Small intestine (tissue), 7 donors: Measurements from ENCODE around the gene GRPEL2. TPM values are rescaled to one million over a fixed set of nuclear protein-coding genes. Genes with fewer than 3 reads are reported as not detected.
A peak's percentile ranks its signal among the peaks of the same experiment; 100 is the strongest.

Experiments used
- DNase-seq, 2 donors: peaks; one replicate each; pipeline versions ENCODE4 v3.0.0 to v3.0.0-alpha.2; 2013
- FAIRE-seq: peaks from 2 replicates; lab custom pipeline; 2012; peaks lifted over from hg19 to GRCh38; lab: Jason Lieb, UNC
- H3K27ac ChIP-seq, 3 donors: one replicate each; pipeline ENCODE4 v1.5.1; 2013; ENCODE audit warnings: low read length in 2 of 3, mild to moderate bottlenecking in 2 of 3, control low read depth in 1 of 3, inconsistent platforms in 1 of 3, low read depth in 1 of 3, moderate library complexity in 1 of 3
- H3K27me3 ChIP-seq, 3 donors: one replicate each; pipeline ENCODE4 v1.6.1; 2013; ENCODE audit warnings: low read length in 3 of 3, inconsistent platforms in 1 of 3; ENCODE audit not compliant: control insufficient read depth in 3 of 3, insufficient read depth in 3 of 3
- H3K36me3 ChIP-seq, 3 donors: one replicate each; pipeline ENCODE4 v1.6.1; 2013; ENCODE audit warnings: low read length in 3 of 3, inconsistent platforms in 1 of 3, low read depth in 1 of 3, mild to moderate bottlenecking in 1 of 3, moderate library complexity in 1 of 3; ENCODE audit not compliant: control insufficient read depth in 3 of 3, insufficient read depth in 2 of 3
- H3K4me1 ChIP-seq, 3 donors: one replicate each; pipeline ENCODE4 v1.6.1; 2013; ENCODE audit warnings: low read length in 2 of 3, inconsistent platforms in 1 of 3, low read depth in 1 of 3, mild to moderate bottlenecking in 1 of 3, moderate library complexity in 1 of 3; ENCODE audit not compliant: control insufficient read depth in 3 of 3, insufficient read depth in 2 of 3
- H3K4me3 ChIP-seq, 3 donors: one replicate each; pipeline ENCODE4 v1.5.1; 2013; ENCODE audit warnings: low read length in 3 of 3, control low read depth in 1 of 3, inconsistent platforms in 1 of 3, low read depth in 1 of 3, mild to moderate bottlenecking in 1 of 3, moderate library complexity in 1 of 3
- H3K9me3 ChIP-seq, 2 donors: one replicate each; pipeline ENCODE4 v1.6.1; 2013; ENCODE audit warnings: low read depth in 1 of 2, low read length in 1 of 2; ENCODE audit not compliant: control insufficient read depth in 2 of 2, insufficient read depth in 1 of 2
- WGBS, 3 donors: extraction: QIAGEN DNeasy Blood & Tissue Kit; methylation state at CpG; one replicate each; pipeline ENCODE4 v1.1.7; 2013; 5-methylcytosine and 5-hydroxymethylcytosine counted together
- polyA plus RNA-seq, 4 donors: library from polyadenylated mRNA; stranded (reverse) in 3 of 4; unstranded in 1 of 4; fragments of 200-250 nt in 3 of 4; fragments of 120-200 nt in 1 of 4; gene quantifications; one replicate each; pipeline versions ENCODE4 v1.2.1 to v1.2.3, GENCODE V29; 2013
- donor health status: healthy with polysubstance abuse.
- donor health status: control.
- donor health status: control.
- donor health status: Bipolar disorder and iron deficiency.
- donor health status: healthy.

GRPEL2 gene
- polyA plus RNA-seq, 4 donors = 2.9 to 16.3 (median 8.7) TPM

DNA sequence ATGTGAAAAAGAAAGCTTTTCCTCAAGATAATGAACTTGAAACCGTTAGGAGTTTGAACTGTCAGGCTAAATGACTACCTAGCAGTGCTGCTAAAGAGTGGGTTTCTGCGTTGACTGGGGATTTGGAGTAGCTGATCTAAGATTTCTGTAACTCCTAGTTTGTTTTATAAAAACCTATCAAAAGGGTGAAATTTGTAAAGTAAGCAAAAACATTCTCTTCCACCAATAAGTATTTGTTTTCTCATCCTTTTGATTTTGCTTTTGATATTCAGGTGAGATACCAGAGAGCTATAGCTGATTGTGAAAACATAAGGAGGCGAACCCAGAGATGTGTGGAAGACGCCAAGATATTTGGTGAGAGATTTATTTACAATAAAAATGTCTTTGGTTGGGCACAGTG lies 4.1 kb downstream of the GRPEL2 start:
- Histone ChIP-seq H3K9me3 (no peaks in the 10 kb centered on the region), H3K27ac (peak overlapping the region in 1 of 3 donors; percentile 13), H3K36me3 (peaks cover 14 to 22% (median 15%) of the 10 kb centered on the region in 3 donors), H3K27me3 (no peaks in the 10 kb centered on the region), H3K4me1 (peaks cover 0 to 16% (median 3%) of the 10 kb centered on the region in 3 donors), H3K4me3 (no peak overlapping the region)
- WGBS, 3 donors = 89 to 94% (median 92%) methylated on average over 4 of the region's 4 CpGs
- FAIRE-seq = no peak
- no peak for DNase-seq

DNA sequence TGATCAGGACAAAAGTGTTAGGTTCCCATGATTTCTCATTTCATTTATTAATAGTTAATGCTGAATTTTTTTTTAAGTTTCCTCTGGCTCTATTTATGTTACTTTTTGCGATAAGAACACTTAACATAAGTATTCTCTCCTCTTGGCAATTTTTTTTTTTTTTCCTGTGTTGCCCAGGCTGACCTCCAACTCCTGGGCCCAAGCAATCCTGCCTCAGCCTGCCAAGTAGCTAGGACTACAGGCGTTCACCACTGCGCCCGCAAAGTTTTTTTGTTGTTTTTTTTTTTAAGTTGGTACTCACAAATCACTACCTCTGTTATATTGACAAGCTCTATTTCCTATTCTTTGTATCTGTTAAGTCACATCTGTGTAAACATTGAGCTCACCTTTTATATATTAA lies 6.9 kb downstream of the GRPEL2 start:
- no peaks in the 10 kb centered on the region for H3K27me3 ChIP-seq
- H3K4me3 ChIP-seq = no peak overlapping the region
- peaks cover 14 to 31% (median 15%) of the 10 kb centered on the region in 3 donors for H3K36me3 ChIP-seq
- DNase-seq (no peak), FAIRE-seq (no peak)
- H3K4me1 ChIP-seq = peaks cover 0 to 13% (median 3%) of the 10 kb centered on the region in 3 donors
- H3K27ac ChIP-seq = no peak overlapping the region
- WGBS, 3 donors = 78 to 93% (median 92%) methylated on average over 4 of the region's 4 CpGs
- H3K9me3 ChIP-seq = no peaks in the 10 kb centered on the region

DNA sequence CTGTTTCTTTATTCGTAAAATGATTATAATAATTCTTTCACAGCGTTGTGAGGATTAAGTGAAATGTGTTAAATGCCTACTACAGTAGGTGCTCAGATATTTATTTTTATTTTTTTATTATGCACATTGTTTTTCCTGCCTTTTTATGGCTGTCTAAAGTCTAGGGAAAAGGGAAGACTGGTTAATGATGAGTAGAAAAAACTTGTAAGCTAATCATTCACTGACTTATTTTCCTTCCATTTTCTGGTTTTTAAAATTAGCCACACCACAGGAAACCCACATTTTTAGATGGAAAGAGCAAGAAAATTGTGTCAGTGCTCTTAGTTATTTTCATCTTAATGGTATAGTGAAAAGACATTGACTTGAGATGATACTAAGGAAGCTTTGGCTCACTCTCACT lies 8.6 kb downstream of the GRPEL2 start:
- peaks cover 12 to 24% (median 15%) of the 10 kb centered on the region in 3 donors for H3K36me3 ChIP-seq
- peak overlapping the region in 1 of 3 donors; percentile 71 for H3K27ac ChIP-seq
- DNase-seq (peak in 1 of 2 donors; percentile 68), FAIRE-seq (no peak)
- peaks cover 0 to 18% (median 0%) of the 10 kb centered on the region in 3 donors for H3K4me1 ChIP-seq
- no peak overlapping the region for H3K4me3 ChIP-seq
- H3K27me3 ChIP-seq = no peaks in the 10 kb centered on the region
- no peaks in the 10 kb centered on the region for H3K9me3 ChIP-seq
- 60 to 68% (median 64%) methylated on average over 2 of the region's 2 CpGs for WGBS, 3 donors

DNA sequence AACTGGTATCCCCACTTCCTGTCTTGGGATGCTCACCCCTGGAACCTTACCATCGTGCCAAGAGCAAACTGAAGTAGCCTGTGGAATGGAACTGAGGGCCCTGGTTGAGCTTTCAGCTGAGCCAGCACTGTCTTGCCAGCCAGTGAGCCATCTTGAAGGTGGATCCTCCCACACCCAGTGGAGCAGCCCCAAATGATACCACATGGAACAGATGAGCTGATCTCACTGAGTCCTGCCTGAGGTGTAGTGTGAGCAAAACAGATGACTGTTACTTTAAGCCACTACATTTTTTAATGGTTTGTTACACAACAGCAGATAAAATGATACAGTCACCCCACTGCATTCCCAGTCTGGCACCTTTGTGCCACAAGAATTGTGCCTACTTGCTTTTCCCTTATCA lies 10.4 kb downstream of the GRPEL2 start:
- no peaks in the 10 kb centered on the region for H3K27me3 ChIP-seq
- no peak for FAIRE-seq
- no peak overlapping the region for H3K27ac ChIP-seq
- H3K4me3 ChIP-seq = no peak overlapping the region
- no peak for DNase-seq
- peaks cover 5 to 16% (median 7%) of the 10 kb centered on the region in 3 donors for H3K36me3 ChIP-seq
- WGBS, 3 donors = 91 to 96% (median 95%) methylated on average over 1 of the region's 1 CpG
- peaks cover 0 to 21% (median 0%) of the 10 kb centered on the region in 3 donors for H3K4me1 ChIP-seq
- no peaks in the 10 kb centered on the region for H3K9me3 ChIP-seq

DNA sequence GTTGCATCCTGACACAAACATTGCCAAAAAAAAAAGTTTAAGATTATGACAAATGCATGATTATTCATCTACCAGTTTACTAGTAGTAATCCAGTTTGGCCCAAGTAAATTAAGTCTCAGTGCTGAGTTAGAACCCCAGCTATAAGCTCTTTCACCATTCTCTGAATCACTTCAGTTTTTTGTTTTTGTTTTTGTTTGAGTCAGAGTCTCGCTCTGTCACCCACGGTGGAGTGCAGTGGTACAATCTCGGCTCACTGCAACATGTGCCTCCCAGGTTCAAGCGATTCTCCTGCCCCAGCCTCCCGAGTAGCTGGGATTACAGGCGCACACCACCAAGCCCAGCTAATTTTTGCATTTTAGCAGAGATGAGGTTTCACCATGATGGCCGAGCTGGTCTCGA lies 11.1 kb downstream of the GRPEL2 start:
- DNase-seq = no peak
- FAIRE-seq = no peak
- H3K4me1 ChIP-seq = peaks cover 0 to 21% (median 0%) of the 10 kb centered on the region in 3 donors
- H3K4me3 ChIP-seq = no peak overlapping the region
- H3K36me3 ChIP-seq = peaks cover 2 to 11% (median 2%) of the 10 kb centered on the region in 3 donors
- WGBS, 3 donors = 88 to 94% (median 89%) methylated on average over 8 of the region's 8 CpGs
- no peaks in the 10 kb centered on the region for H3K27me3 ChIP-seq
- no peaks in the 10 kb centered on the region for H3K9me3 ChIP-seq
- peak overlapping the region in 1 of 3 donors; percentile 82 for H3K27ac ChIP-seq

DNA sequence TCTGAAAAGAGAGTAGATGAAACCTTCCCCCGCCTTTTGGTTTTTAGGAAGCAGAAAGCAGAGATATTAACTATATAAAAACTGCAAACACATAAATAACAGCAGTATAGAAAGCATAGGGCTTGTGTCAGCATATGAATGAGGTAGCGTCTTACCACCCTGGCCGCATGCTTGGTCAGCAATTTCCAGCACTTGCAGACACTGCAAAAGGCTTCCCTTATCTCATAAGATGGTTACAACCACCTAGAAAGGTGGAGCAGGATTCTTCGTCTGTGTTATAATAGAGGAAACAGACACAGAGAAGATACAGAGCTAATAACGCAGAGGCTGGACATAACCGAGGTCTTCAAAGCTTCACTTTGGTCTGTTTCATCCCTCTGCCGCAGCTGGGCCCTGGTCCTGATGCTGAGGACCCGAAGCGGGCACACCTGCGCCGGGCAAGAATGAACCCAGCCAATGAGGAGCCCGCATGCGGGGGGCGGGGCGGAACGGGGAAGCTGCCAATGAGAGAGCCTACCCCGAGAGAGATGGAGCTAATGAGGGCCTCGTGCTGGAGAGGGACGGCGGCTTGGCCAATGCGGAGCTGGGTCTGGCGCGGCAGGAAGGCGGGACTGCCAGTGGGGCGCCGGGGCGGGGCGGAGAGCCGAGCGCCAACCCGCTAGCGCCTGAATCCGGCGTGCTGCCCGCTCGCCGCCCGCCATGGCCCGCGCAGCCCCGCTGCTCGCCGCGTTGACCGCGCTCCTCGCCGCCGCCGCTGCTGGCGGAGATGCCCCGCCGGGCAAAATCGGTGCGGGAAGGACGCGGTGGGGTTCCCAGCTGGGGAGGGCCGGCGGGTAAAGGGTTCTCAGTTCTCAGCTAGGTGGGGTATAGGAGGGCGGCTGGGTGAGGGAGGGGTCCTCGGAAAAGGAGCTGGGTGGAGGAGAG lies 12.3 kb downstream of the GRPEL2 start, which contains the start of gene PCYOX1L:
Gene PCYOX1L, plus strand, starts transcription at position 677 of the 924 bp plus-strand sequence. Its CDS starts 23 bp downstream, at position 700.
- Histone ChIP-seq H3K4me3 (peak within 1 kb of the TSS; percentile 43 to 89 (median 55)), H3K9me3 (no peaks in the 10 kb centered on the region), H3K27me3 (no peaks in the 10 kb centered on the region), H3K4me1 (peaks cover 0 to 21% (median 0%) of the 10 kb centered on the region in 3 donors), H3K36me3 (peaks cover 0 to 9% (median 0%) of the 10 kb centered on the region in 3 donors), H3K27ac (peak within 1 kb of the TSS in 2 of 3 donors; percentile 64 to 82)
- DNase-seq (peak; percentile 98), FAIRE-seq (no peak)
- 2 to 3% (median 3%) methylated on average over 37 to 61 of the region's 61 CpGs for WGBS, 3 donors

DNA sequence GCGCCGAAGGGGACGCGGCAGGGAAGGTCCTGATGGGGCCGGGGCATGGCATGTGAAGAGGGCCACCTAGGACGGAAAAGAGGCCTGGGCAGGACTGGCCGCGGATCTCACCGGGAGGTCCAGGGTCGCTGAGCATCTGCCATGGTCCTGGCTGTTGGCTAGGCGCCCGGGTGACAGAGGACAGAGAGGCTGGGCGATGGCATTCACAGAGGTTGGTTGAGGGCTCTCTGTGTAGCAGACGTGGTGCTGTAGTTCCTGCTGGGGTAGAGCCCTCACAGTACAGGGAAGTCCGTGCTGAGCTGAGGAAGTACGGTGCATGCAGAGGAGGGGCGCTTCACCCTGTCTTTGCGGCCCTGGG lies 13.0 kb downstream of the GRPEL2 start:
- DNase-seq (peak in 1 of 2 donors; percentile 28), FAIRE-seq (no peak)
- Histone ChIP-seq H3K36me3 (peaks cover 0 to 9% (median 0%) of the 10 kb centered on the region in 3 donors), H3K27me3 (no peaks in the 10 kb centered on the region), H3K9me3 (no peaks in the 10 kb centered on the region), H3K4me1 (peaks cover 0 to 21% (median 0%) of the 10 kb centered on the region in 3 donors), H3K27ac (peak overlapping the region in 2 of 3 donors; percentile 64 to 78), H3K4me3 (peak overlapping the region; percentile 43 to 89 (median 55))
- WGBS, 3 donors = 0 to 3% (median 1%) methylated on average over 14 to 18 of the region's 18 CpGs

DNA sequence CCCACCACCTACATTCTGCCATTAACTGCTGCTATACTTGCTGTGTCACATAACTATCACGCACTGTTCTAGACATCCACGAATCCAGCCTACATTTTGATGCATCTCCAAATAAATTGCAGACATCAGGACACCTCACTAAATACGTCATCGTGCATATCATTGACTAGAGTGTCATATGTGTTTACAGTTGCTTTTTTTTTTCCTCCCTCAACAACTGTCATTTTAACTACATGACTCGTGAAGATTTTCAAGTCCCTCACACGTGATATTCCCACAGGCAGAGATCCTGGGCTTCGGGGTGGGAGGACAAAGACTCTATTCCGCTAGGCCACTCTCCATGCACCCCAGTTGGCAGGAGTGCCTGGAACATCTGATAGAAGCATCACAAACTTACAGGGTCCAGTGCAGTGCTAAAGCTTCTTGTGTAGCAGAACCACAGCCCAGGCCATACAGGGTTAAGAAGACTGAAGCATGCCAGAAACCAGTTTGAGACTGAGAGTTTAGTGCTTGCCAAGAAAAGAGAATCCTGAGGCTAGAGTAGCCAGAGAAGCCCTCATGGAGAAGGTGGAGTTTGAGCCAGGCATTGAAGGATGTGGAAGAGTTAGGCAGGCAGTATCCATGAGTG lies 13.7 kb downstream of the GRPEL2 start:
- DNase-seq = no peak
- peaks cover 0 to 18% (median 0%) of the 10 kb centered on the region in 3 donors for H3K4me1 ChIP-seq
- H3K27me3 ChIP-seq = no peaks in the 10 kb centered on the region
- no peak overlapping the region for H3K27ac ChIP-seq
- FAIRE-seq = no peak
- 70 to 83% (median 80%) methylated on average over 8 of the region's 8 CpGs for WGBS, 3 donors
- no peaks in the 10 kb centered on the region for H3K9me3 ChIP-seq
- H3K4me3 ChIP-seq = peak overlapping the region in 1 of 3 donors; percentile 89
- H3K36me3 ChIP-seq = peaks cover 0 to 10% (median 0%) of the 10 kb centered on the region in 3 donors
